RWPE1 (cell line): ENCODE data around the gene C1orf105.

ENCODE experiments used
- CTCF ChIA-PET: fragments of 350-600 bp; sonication (Branson Sonifier 250); formaldehyde crosslinking; extraction: SDS; loops from one replicate; lab custom pipeline; 2021; lab: Yijun Ruan, JAX
- POLR2A ChIA-PET: fragments of 400-600 bp; formaldehyde crosslinking; extraction: SDS; loops from one replicate; lab custom pipeline; 2020; ENCODE audit warnings: antibody characterized with exemption; ENCODE audit not compliant: low non-redundant PET; lab: Yijun Ruan, JAX
- DNase-seq: peaks from one replicate; pipeline ENCODE4 v3.0.0; 2012; ENCODE audit warnings: low spot score
- H3K27ac ChIP-seq: fragments of 450-650 bp; 2 replicates; pipeline ENCODE4 v1.5.1; 2017
- TF ChIP-seq, protein P1 (sequence below): fragments of 450-650 bp; conservative IDR thresholded peaks from 2 replicates; pipeline ENCODE4 v1.5.1; 2017; ENCODE audit warnings: low read depth, mild to moderate bottlenecking

Gene C1orf105

DNA sequence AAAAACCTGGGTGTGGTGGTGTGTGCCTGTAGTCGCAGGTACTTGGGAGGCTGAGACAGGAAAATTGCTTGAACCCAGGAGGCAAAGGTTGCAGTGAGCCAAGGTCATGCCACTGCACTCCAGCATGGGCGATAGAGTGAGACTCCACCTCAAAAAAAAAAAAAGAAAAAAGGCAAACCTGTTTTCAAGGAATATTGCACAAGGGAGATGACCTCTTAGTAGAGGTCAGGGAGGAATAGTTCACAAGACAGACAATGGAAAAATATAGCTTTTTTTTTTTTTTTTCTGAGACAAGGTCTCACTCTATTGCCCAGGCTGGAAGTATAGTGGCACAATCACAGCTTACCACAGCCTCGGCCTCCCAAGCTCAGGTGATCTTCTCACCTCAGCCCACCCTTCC lies 90.0 kb downstream of the C1orf105 start:
- DNase-seq: no peak
- no peak overlapping the region for H3K27ac ChIP-seq
- TF ChIP-seq, protein P1, sequence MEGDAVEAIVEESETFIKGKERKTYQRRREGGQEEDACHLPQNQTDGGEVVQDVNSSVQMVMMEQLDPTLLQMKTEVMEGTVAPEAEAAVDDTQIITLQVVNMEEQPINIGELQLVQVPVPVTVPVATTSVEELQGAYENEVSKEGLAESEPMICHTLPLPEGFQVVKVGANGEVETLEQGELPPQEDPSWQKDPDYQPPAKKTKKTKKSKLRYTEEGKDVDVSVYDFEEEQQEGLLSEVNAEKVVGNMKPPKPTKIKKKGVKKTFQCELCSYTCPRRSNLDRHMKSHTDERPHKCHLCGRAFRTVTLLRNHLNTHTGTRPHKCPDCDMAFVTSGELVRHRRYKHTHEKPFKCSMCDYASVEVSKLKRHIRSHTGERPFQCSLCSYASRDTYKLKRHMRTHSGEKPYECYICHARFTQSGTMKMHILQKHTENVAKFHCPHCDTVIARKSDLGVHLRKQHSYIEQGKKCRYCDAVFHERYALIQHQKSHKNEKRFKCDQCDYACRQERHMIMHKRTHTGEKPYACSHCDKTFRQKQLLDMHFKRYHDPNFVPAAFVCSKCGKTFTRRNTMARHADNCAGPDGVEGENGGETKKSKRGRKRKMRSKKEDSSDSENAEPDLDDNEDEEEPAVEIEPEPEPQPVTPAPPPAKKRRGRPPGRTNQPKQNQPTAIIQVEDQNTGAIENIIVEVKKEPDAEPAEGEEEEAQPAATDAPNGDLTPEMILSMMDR: no peak
- POLR2A ChIA-PET: no interaction called here
- CTCF ChIA-PET: interaction anchor here (0.7 kb wide), 1 partner anchor 1234 kb away, joined by 3 read pairs; no protein-coding TSS in a partner anchor

DNA sequence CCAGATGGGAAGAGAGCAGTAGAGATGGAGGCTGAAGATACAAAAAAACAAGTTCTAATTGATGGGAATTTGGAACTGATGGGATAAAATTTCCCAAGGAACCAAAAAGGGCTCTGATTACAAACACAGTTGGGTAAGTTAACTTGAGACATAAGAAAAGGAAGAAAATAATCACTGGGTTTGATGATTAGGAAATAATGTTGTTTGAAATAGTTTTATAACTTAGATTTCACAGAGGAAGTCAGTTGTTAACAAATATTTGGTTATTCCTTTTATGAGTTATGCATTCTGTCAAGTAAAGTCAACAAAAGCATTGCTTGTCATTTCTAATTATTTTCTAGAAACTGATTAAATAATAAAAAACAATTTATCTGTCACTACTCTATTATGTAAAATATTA lies 92.1 kb downstream of the C1orf105 start:
- TF ChIP-seq, protein P1: no peak
- no peak overlapping the region for H3K27ac ChIP-seq
- DNase-seq: no peak
- POLR2A ChIA-PET: no interaction called here
- CTCF ChIA-PET: no interaction called here

DNA sequence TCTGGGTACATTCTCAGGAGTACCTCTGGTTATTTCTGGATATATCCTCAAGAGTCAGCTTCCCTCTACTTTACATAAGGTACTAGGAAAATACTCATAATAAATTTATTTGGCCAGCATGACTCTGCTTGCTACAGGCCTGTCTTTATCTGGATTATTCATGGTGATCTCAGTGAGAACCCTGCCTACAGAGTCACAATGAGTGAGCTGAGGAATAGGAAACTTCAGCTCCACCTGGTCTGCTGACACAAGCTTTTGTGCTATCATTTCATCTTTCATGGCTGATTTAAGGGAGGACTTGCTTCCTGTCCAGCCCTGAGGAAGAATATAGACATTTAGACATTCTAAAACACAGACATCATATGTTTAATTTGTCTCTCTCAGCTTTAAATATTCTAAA lies 93.0 kb downstream of the C1orf105 start:
- H3K27ac ChIP-seq: no peak overlapping the region
- ChIA-PET CTCF (no interaction called here), POLR2A (no interaction called here)
- TF ChIP-seq, protein P1: no peak
- no peak for DNase-seq

DNA sequence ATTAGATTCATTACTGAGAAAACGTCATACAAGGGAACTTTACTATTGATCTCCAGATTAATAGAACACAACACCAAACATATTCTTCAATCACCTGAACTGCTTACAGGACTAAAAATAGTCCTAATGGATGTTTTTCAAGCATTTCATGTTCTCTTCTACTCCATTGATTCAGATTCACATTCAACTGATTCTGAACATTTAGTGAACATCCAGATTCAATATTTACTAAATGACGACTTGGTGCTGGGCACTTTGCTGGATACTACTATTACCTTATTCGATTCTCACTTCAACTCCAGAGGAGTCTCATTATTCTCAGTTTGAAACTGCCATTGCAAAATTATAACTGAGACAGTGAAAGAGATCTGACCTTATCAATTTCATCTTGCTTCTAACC lies 93.6 kb downstream of the C1orf105 start:
- ChIA-PET POLR2A (no interaction called here), CTCF (no interaction called here)
- H3K27ac ChIP-seq: no peak overlapping the region
- no peak for DNase-seq
- TF ChIP-seq, protein P1: no peak

DNA sequence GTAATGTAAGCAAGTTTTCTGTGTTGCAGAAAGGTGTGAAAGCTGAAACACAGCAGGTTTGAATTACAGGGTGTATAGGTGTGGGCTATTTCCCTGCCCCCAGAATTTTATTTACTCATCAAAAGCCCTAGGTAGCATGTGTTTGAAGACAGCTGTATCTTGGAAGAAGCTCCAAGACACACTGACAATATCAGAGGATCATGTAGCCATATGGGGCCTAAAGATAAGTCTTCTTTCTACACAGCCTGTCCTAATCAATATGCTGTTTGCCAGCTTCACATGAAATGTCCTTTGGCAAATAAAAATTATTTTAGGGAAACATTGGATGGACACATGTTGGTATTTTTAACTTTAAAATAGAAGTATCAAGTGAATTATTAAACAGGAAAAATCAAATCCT lies 95.0 kb downstream of the C1orf105 start:
- ChIA-PET POLR2A (no interaction called here), CTCF (no interaction called here)
- no peak overlapping the region for H3K27ac ChIP-seq
- no peak for DNase-seq
- TF ChIP-seq, protein P1: no peak

DNA sequence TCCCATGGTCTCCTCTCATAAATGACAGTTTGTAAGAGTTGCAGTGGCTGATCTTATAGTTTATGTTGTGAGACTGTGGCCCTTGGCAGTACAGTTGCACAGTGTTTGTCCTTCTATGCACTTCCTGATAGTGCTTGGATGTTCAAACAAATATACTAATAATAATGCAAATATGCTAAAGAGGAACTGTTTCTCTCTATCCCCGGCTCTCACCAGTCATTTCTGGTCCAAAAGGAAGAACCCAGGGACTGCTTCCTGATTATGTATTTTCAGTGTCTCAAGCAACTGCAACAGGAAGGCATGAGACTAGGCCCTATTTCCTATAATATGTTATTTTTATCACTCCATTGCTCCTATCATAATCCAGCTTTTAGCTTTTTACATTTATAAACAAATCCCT lies 95.4 kb downstream of the C1orf105 start:
- DNase-seq: no peak
- CTCF ChIA-PET: no interaction called here
- POLR2A ChIA-PET: no interaction called here
- TF ChIP-seq, protein P1: no peak
- no peak overlapping the region for H3K27ac ChIP-seq

DNA sequence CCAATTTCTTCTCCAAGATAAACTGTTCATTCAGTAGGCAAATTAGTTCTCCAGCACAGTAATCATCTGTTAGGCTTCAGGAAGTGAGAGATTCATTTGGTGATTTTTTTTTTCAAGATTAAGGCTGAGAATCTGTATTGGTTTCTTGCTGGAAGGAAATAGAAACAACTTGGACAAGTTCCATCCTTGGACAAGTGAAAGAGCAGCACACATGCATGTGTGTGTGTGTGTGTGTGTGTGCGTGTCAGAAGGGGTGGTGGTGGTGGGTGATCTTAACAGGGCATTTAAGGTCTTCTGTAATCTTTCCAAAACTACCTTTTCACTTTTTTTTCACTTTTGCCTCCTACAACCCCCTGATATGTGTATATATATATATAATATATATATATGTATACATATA lies 96.6 kb downstream of the C1orf105 start:
- POLR2A ChIA-PET: no interaction called here
- CTCF ChIA-PET: no interaction called here
- DNase-seq: no peak
- TF ChIP-seq, protein P1: no peak
- no peak overlapping the region for H3K27ac ChIP-seq
